Fibroblast of villous mesenchyme (primary cell): ENCODE results near the gene SCN3B. TPM values are rescaled to one million over a fixed set of nuclear protein-coding genes. Genes with fewer than 3 reads are reported as not detected.

Experiments
- DNase-seq: peaks from one replicate; pipeline ENCODE4 v3.0.0-alpha.2; 2010; ENCODE audit warnings: low read depth
- H3K4me3 ChIP-seq: 2 replicates; pipeline ENCODE4 v1.5.1; 2011; ENCODE audit warnings: low read depth, mild to moderate bottlenecking, low read length
- total RNA-seq: library from RNA; depleted of rRNA; stranded (reverse); fragments of >200 nt; gene quantifications from 2 replicates; pipeline ENCODE4 v1.2.3, GENCODE V29; 2012
- TF ChIP-seq, protein P1 (sequence below): IDR thresholded peaks from 2 replicates; pipeline ENCODE4 v1.5.1; 2012; ENCODE audit warnings: low read depth, mild to moderate bottlenecking, low read length; ENCODE audit not compliant: insufficient read depth

Gene SCN3B
- total RNA-seq, 1 donor, result 0.43 TPM

DNA sequence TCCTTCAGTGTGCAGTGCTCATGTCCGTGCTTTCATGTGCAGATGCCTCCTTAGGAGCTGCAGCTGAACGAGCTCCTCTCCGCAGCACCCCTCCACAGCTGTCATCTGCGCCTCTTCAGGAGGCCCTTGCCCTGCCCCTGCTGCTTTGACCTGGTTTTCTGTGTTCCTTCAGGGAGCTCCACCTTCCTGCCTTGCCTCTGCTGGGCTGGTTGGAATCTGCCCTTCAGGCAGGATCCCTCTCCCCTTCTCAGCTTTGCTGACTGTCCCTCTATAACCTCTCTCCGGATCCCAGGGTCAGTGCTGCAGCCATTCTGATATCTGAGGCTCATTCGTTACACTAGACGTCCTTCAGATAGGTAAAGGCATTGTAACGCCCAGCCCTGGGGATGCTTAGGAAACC, 67.9 kb downstream of the SCN3B start:
- TF ChIP-seq, protein P1, sequence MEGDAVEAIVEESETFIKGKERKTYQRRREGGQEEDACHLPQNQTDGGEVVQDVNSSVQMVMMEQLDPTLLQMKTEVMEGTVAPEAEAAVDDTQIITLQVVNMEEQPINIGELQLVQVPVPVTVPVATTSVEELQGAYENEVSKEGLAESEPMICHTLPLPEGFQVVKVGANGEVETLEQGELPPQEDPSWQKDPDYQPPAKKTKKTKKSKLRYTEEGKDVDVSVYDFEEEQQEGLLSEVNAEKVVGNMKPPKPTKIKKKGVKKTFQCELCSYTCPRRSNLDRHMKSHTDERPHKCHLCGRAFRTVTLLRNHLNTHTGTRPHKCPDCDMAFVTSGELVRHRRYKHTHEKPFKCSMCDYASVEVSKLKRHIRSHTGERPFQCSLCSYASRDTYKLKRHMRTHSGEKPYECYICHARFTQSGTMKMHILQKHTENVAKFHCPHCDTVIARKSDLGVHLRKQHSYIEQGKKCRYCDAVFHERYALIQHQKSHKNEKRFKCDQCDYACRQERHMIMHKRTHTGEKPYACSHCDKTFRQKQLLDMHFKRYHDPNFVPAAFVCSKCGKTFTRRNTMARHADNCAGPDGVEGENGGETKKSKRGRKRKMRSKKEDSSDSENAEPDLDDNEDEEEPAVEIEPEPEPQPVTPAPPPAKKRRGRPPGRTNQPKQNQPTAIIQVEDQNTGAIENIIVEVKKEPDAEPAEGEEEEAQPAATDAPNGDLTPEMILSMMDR, result no peak
- no peak overlapping the region for H3K4me3 ChIP-seq
- DNase-seq, result no peak

GRCh38 chr11:123585706-123586105, 68.7 kb downstream of the SCN3B start:
- H3K4me3 ChIP-seq, result no peak overlapping the region
- no peak for DNase-seq
- TF ChIP-seq, protein P1, result no peak

DNA sequence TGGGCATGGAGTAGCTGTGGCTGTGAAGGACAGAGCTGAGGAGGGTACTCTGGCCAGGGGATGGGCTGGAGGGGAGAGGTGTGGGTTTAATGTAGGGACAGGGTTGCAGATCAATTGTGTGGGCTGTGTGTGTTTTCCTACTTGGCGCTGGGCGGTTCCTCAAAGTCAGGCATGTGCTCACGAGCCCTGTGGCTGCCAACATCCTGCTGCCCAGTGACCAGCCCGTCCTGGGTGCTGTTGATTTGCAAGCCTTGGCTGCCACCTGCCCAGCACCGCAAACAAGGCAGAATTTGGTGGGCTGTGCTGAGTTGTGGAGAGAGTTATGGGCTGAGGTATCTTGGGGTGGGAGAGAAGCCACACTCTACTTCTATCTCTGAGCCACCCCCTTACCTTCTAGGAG, 69.2 kb downstream of the SCN3B start:
- no peak for DNase-seq
- no peak overlapping the region for H3K4me3 ChIP-seq
- TF ChIP-seq, protein P1, result no peak

DNA sequence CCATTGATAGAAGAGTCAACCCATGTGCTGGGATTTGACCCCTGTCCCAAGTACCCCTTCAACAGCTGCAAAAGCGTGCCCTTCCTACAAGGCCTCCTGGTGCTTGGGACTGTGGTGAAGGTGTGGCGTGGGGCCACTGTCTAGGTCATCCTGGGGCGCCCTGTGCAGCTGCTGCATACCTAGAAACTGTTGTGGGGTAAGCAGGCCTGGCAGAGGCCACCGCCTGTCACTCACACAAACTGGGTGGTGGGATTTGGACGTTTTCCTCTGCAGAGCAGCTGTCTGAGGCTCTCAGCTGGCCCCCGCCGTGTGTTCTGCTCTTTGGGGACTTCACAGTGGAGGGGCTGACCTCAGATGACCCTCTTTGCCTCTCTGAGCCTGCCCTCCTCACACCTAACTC, 69.7 kb downstream of the SCN3B start:
- TF ChIP-seq, protein P1, result no peak
- no peak overlapping the region for H3K4me3 ChIP-seq
- no peak for DNase-seq

GRCh38 chr11:123584186-123584585, 70.2 kb downstream of the SCN3B start:
- no peak overlapping the region for H3K4me3 ChIP-seq
- TF ChIP-seq, protein P1, result no peak
- no peak for DNase-seq

- no peak for DNase-seq
- TF ChIP-seq, protein P1, result no peak
- H3K4me3 ChIP-seq, result no peak overlapping the region
Measured at GRCh38 chr11:123582992-123583504, 71.4 kb downstream of the SCN3B start.
